ENCODE data around the gene HYDIN. TPM values are rescaled to one million over a fixed set of nuclear protein-coding genes. Genes with fewer than 3 reads are reported as not detected.
"Not testable (repeated sequence)": the region's sequence is repeated elsewhere in the genome, so short reads cannot be mapped to it uniquely, and the experiment has no call there.

The HYDIN gene
- total RNA-seq, 1 experiment from 2014 or later, result 0.35 TPM

- POLR2A ChIA-PET; BruUV-seq (replicated peaks); CTCF ChIA-PET; H3K27me3 Mint-ChIP-seq (ENCODE audit: insufficient read depth, unreplicated experiment); intact Hi-C loops (cut with micrococcal nuclease); H3K4me3 Mint-ChIP-seq (ENCODE audit: unreplicated experiment); H3K36me3 Mint-ChIP-seq (ENCODE audit: insufficient read depth, unreplicated experiment); H3K9me3 Mint-ChIP-seq (ENCODE audit: unreplicated experiment); H3K27ac Mint-ChIP-seq (ENCODE audit: low read depth, unreplicated experiment); DNase-seq (ENCODE audit: unreplicated experiment); H3K4me1 Mint-ChIP-seq (ENCODE audit: insufficient read depth, unreplicated experiment): not testable (repeated sequence)
These were observed 243.4 kb downstream of the HYDIN start for GRCh38 chr16:70987019-70987715.

GRCh38 chr16:70984675-70985074 lies 245.8 kb downstream of the HYDIN start:
- H3K36me3 Mint-ChIP-seq (ENCODE audit: insufficient read depth, unreplicated experiment); DNase-seq (ENCODE audit: unreplicated experiment); BruUV-seq (replicated peaks); H3K4me1 Mint-ChIP-seq (ENCODE audit: insufficient read depth, unreplicated experiment); H3K27ac Mint-ChIP-seq (ENCODE audit: low read depth, unreplicated experiment); H3K4me3 Mint-ChIP-seq (ENCODE audit: unreplicated experiment); CTCF ChIA-PET; intact Hi-C loops (cut with micrococcal nuclease); H3K9me3 Mint-ChIP-seq (ENCODE audit: unreplicated experiment): not testable (repeated sequence)
- H3K27me3 Mint-ChIP-seq (ENCODE audit: insufficient read depth, unreplicated experiment), result peaks cover 17% of the 10 kb centered on the region
- POLR2A ChIA-PET, result interaction anchor here (0.6 kb wide), 1 partner anchor 824 kb away, joined by 3 read pairs; the partner anchor contains the start of gene AP1G1

GRCh38 chr16:70968332-70968731 lies 262.2 kb downstream of the HYDIN start:
- BruUV-seq (replicated peaks); H3K27ac Mint-ChIP-seq (ENCODE audit: low read depth, unreplicated experiment); intact Hi-C loops (cut with micrococcal nuclease): not testable (repeated sequence)

GRCh38 chr16:70960169-70960568 lies 270.4 kb downstream of the HYDIN start:
- POLR2A ChIA-PET; intact Hi-C loops (cut with micrococcal nuclease); CTCF ChIA-PET: not testable (repeated sequence)

More at GRCh38 chr16:70968332-70968731, 262.2 kb downstream of the HYDIN start:
- POLR2A ChIA-PET; DNase-seq (ENCODE audit: unreplicated experiment); H3K4me1 Mint-ChIP-seq (ENCODE audit: insufficient read depth, unreplicated experiment); H3K9me3 Mint-ChIP-seq (ENCODE audit: unreplicated experiment); H3K27me3 Mint-ChIP-seq (ENCODE audit: insufficient read depth, unreplicated experiment); H3K36me3 Mint-ChIP-seq (ENCODE audit: insufficient read depth, unreplicated experiment); H3K4me3 Mint-ChIP-seq (ENCODE audit: unreplicated experiment); CTCF ChIA-PET: not testable (repeated sequence)

GRCh38 chr16:70954922-70955321 lies 275.6 kb downstream of the HYDIN start:
- H3K9me3 Mint-ChIP-seq (ENCODE audit: unreplicated experiment); H3K4me3 Mint-ChIP-seq (ENCODE audit: unreplicated experiment); H3K36me3 Mint-ChIP-seq (ENCODE audit: insufficient read depth, unreplicated experiment); CTCF ChIA-PET; intact Hi-C loops (cut with micrococcal nuclease); BruUV-seq (replicated peaks); H3K4me1 Mint-ChIP-seq (ENCODE audit: insufficient read depth, unreplicated experiment); DNase-seq (ENCODE audit: unreplicated experiment); H3K27ac Mint-ChIP-seq (ENCODE audit: low read depth, unreplicated experiment); POLR2A ChIA-PET: not testable (repeated sequence)
- peaks cover 10% of the 10 kb centered on the region for H3K27me3 Mint-ChIP-seq (ENCODE audit: insufficient read depth, unreplicated experiment)

More at GRCh38 chr16:70960169-70960568, 270.4 kb downstream of the HYDIN start:
- H3K27ac Mint-ChIP-seq (ENCODE audit: low read depth, unreplicated experiment); H3K4me3 Mint-ChIP-seq (ENCODE audit: unreplicated experiment); BruUV-seq (replicated peaks); H3K27me3 Mint-ChIP-seq (ENCODE audit: insufficient read depth, unreplicated experiment); H3K9me3 Mint-ChIP-seq (ENCODE audit: unreplicated experiment); DNase-seq (ENCODE audit: unreplicated experiment); H3K36me3 Mint-ChIP-seq (ENCODE audit: insufficient read depth, unreplicated experiment); H3K4me1 Mint-ChIP-seq (ENCODE audit: insufficient read depth, unreplicated experiment): not testable (repeated sequence)

- H3K27me3 Mint-ChIP-seq (ENCODE audit: insufficient read depth, unreplicated experiment), result peaks cover 10% of the 10 kb centered on the region
- intact Hi-C loops (cut with micrococcal nuclease); H3K27ac Mint-ChIP-seq (ENCODE audit: low read depth, unreplicated experiment); POLR2A ChIA-PET; CTCF ChIA-PET; DNase-seq (ENCODE audit: unreplicated experiment); BruUV-seq (replicated peaks); H3K4me3 Mint-ChIP-seq (ENCODE audit: unreplicated experiment); H3K36me3 Mint-ChIP-seq (ENCODE audit: insufficient read depth, unreplicated experiment); H3K4me1 Mint-ChIP-seq (ENCODE audit: insufficient read depth, unreplicated experiment); H3K9me3 Mint-ChIP-seq (ENCODE audit: unreplicated experiment): not testable (repeated sequence)
These were observed 276.7 kb downstream of the HYDIN start for GRCh38 chr16:70953824-70954223.

GRCh38 chr16:70943551-70943950 lies 287.0 kb downstream of the HYDIN start:
- BruUV-seq (replicated peaks); H3K4me1 Mint-ChIP-seq (ENCODE audit: insufficient read depth, unreplicated experiment); POLR2A ChIA-PET; DNase-seq (ENCODE audit: unreplicated experiment); intact Hi-C loops (cut with micrococcal nuclease); H3K4me3 Mint-ChIP-seq (ENCODE audit: unreplicated experiment); H3K27ac Mint-ChIP-seq (ENCODE audit: low read depth, unreplicated experiment); CTCF ChIA-PET; H3K27me3 Mint-ChIP-seq (ENCODE audit: insufficient read depth, unreplicated experiment); H3K36me3 Mint-ChIP-seq (ENCODE audit: insufficient read depth, unreplicated experiment); H3K9me3 Mint-ChIP-seq (ENCODE audit: unreplicated experiment): not testable (repeated sequence)

- H3K36me3 Mint-ChIP-seq (ENCODE audit: insufficient read depth, unreplicated experiment); DNase-seq (ENCODE audit: unreplicated experiment); H3K9me3 Mint-ChIP-seq (ENCODE audit: unreplicated experiment); H3K4me3 Mint-ChIP-seq (ENCODE audit: unreplicated experiment); BruUV-seq (replicated peaks); intact Hi-C loops (cut with micrococcal nuclease); POLR2A ChIA-PET; H3K27ac Mint-ChIP-seq (ENCODE audit: low read depth, unreplicated experiment); H3K27me3 Mint-ChIP-seq (ENCODE audit: insufficient read depth, unreplicated experiment); H3K4me1 Mint-ChIP-seq (ENCODE audit: insufficient read depth, unreplicated experiment); CTCF ChIA-PET: not testable (repeated sequence)
These were observed 290.7 kb downstream of the HYDIN start for GRCh38 chr16:70939690-70940359.

- H3K27me3 Mint-ChIP-seq (ENCODE audit: insufficient read depth, unreplicated experiment); H3K4me1 Mint-ChIP-seq (ENCODE audit: insufficient read depth, unreplicated experiment); H3K36me3 Mint-ChIP-seq (ENCODE audit: insufficient read depth, unreplicated experiment); CTCF ChIA-PET; BruUV-seq (replicated peaks); DNase-seq (ENCODE audit: unreplicated experiment); POLR2A ChIA-PET; H3K27ac Mint-ChIP-seq (ENCODE audit: low read depth, unreplicated experiment); intact Hi-C loops (cut with micrococcal nuclease); H3K9me3 Mint-ChIP-seq (ENCODE audit: unreplicated experiment); H3K4me3 Mint-ChIP-seq (ENCODE audit: unreplicated experiment): not testable (repeated sequence)
These were observed 293.6 kb downstream of the HYDIN start for GRCh38 chr16:70936781-70937525.
